Measurements from ENCODE around the gene CADM2. TPM values are rescaled to one million over a fixed set of nuclear protein-coding genes. Genes with fewer than 3 reads are reported as not detected.

The CADM2 gene
- total RNA-seq, 1 experiment from 2014 or later = 10.9 TPM

GRCh38 chr3:85384372-85384771 is 425.6 kb downstream of the CADM2 start:
- no peak overlapping the region for H3K4ac ChIP-seq (ENCODE audit: low read depth, low read length)
- no peaks in the 10 kb centered on the region for H3K79me1 ChIP-seq (ENCODE audit: insufficient read depth, low read depth, low read length, poor library complexity, severe bottlenecking)
- H2AK5ac ChIP-seq (ENCODE audit: insufficient read length, low read length) = no peak overlapping the region
- no peak for DNase-seq
- H3K23me2 ChIP-seq (ENCODE audit: insufficient read length, low read depth, low read length, poor library complexity, severe bottlenecking) = no peaks in the 10 kb centered on the region
- H2BK12ac ChIP-seq (ENCODE audit: insufficient read length, low read depth, low read length) = no peak overlapping the region
- no peak overlapping the region for H4K5ac ChIP-seq (ENCODE audit: insufficient read length, low read depth, low read length)
- no peaks in the 10 kb centered on the region for H4K20me1 ChIP-seq (ENCODE audit: control insufficient read depth, insufficient read depth, insufficient read length)
- H3K4me2 ChIP-seq (ENCODE audit: insufficient read depth, insufficient read length, low read length) = no peak overlapping the region
- H3K4me1 ChIP-seq (ENCODE audit: insufficient read depth, low read length) = no peaks in the 10 kb centered on the region; the same call in 1 of the 2 replicates
- no peaks in the 10 kb centered on the region for H3K27me3 Mint-ChIP-seq (ENCODE audit: low read depth)
- H3K18ac ChIP-seq (ENCODE audit: insufficient read length, low read depth, low read length) = no peak overlapping the region
- H2BK5ac ChIP-seq (ENCODE audit: insufficient read length, low read length) = no peak overlapping the region
- no CpG with 5 or more reads among the region's 13 CpGs for WGBS (ENCODE audit: extremely low coverage, insufficient read length, low lambda C conversion rate)
- H3K23ac ChIP-seq (ENCODE audit: insufficient read length, low read depth, low read length) = no peak overlapping the region
- H3K14ac ChIP-seq (ENCODE audit: insufficient read depth, low read length) = no peak overlapping the region
- H2BK120ac ChIP-seq (ENCODE audit: low read depth, low read length, poor library complexity, severe bottlenecking) = no peak overlapping the region
- no peak overlapping the region for H2AFZ ChIP-seq (ENCODE audit: low read length)
- H4K91ac ChIP-seq (ENCODE audit: insufficient read length, low read depth, low read length) = no peak overlapping the region
- H3K79me2 ChIP-seq (ENCODE audit: insufficient read depth, low read length) = no peaks in the 10 kb centered on the region
- H3K27ac Mint-ChIP-seq = no peak overlapping the region
- TF ChIP-seq, protein P1, sequence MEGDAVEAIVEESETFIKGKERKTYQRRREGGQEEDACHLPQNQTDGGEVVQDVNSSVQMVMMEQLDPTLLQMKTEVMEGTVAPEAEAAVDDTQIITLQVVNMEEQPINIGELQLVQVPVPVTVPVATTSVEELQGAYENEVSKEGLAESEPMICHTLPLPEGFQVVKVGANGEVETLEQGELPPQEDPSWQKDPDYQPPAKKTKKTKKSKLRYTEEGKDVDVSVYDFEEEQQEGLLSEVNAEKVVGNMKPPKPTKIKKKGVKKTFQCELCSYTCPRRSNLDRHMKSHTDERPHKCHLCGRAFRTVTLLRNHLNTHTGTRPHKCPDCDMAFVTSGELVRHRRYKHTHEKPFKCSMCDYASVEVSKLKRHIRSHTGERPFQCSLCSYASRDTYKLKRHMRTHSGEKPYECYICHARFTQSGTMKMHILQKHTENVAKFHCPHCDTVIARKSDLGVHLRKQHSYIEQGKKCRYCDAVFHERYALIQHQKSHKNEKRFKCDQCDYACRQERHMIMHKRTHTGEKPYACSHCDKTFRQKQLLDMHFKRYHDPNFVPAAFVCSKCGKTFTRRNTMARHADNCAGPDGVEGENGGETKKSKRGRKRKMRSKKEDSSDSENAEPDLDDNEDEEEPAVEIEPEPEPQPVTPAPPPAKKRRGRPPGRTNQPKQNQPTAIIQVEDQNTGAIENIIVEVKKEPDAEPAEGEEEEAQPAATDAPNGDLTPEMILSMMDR (conservative IDR thresholded peaks at IDR 0.05) = no peak
- H3K27me3 ChIP-seq (ENCODE audit: insufficient read depth, low read length) = no peaks in the 10 kb centered on the region
- no peak overlapping the region for H3K56ac ChIP-seq (ENCODE audit: insufficient read length, low read depth, low read length)
- no peak overlapping the region for H2BK20ac ChIP-seq (ENCODE audit: low read depth, low read length, poor library complexity, severe bottlenecking)
- H3K9ac ChIP-seq (ENCODE audit: extremely low read depth, insufficient read length, low read length) = no peak overlapping the region
- H3T11ph ChIP-seq (ENCODE audit: low read length) = no peak overlapping the region
- H3K4me1 Mint-ChIP-seq = 0 out of 4 replicates have a peak, but pooled peaks cover 0 to 3% of the 10 kb centered on the region in 2 experiments
- no peaks in the 10 kb centered on the region for H3K36me3 Mint-ChIP-seq (ENCODE audit: insufficient read depth in 1 of 3, low read depth in 3 of 3)
- no peak overlapping the region for H4K8ac ChIP-seq (replicated peaks; ENCODE audit: insufficient read length, low read depth, low read length)
- H2BK15ac ChIP-seq (ENCODE audit: low read depth, low read length) = no peak overlapping the region
- no peaks in the 10 kb centered on the region for H3K9me3 Mint-ChIP-seq
- H3K27ac ChIP-seq (ENCODE audit: insufficient read length, low read depth, low read length) = no peak overlapping the region
- H3K9me3 ChIP-seq (ENCODE audit: control insufficient read depth, low read depth, low read length) = no peaks in the 10 kb centered on the region
- no peak overlapping the region for H3K4me3 Mint-ChIP-seq

Measured in H9 (cell line).